ENCODE measurements around the gene SLC1A6.

DNA sequence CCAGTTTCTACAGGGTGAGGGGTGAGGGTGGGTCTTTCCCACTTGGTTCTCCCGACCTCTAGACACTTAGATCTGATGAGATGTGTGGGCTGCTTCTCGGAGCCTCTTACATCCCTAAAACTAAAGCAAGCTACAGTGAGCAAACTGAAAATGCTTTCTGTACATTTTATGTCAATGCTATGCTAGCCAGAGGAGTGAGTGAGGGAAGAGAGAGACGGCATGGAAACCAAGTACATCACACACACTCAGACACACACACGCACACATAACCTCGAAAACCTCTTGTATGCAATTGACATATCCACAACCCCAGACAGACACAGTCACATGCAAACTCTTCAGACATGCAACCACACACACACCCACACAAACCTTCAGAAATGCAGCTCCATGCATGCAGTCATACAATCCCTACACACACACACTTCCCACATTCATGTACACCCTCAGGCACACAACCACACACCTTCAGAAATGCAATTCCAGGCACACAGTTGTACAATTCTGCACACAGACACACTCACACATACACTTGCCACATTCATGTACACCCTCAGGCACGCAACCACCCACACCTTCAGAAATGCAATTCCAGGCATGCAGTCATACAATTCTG is 1.4 kb downstream of the SLC1A6 start:
- no peak for TF ChIP-seq PHB (CRISPR knock-in tag; IDR thresholded peaks at IDR 0.05)
- TF ChIP-seq, protein P1, sequence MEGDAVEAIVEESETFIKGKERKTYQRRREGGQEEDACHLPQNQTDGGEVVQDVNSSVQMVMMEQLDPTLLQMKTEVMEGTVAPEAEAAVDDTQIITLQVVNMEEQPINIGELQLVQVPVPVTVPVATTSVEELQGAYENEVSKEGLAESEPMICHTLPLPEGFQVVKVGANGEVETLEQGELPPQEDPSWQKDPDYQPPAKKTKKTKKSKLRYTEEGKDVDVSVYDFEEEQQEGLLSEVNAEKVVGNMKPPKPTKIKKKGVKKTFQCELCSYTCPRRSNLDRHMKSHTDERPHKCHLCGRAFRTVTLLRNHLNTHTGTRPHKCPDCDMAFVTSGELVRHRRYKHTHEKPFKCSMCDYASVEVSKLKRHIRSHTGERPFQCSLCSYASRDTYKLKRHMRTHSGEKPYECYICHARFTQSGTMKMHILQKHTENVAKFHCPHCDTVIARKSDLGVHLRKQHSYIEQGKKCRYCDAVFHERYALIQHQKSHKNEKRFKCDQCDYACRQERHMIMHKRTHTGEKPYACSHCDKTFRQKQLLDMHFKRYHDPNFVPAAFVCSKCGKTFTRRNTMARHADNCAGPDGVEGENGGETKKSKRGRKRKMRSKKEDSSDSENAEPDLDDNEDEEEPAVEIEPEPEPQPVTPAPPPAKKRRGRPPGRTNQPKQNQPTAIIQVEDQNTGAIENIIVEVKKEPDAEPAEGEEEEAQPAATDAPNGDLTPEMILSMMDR (IDR thresholded peaks at IDR 0.05 in 2 of 3, conservative IDR thresholded peaks at IDR 0.05 in 1 of 3; ENCODE audit: insufficient read depth in 2 of 3, low read depth in 1 of 3, low read length in 3 of 3) = no peak
- no peak for TF ChIP-seq KAT7 (CRISPR knock-in tag; IDR thresholded peaks at IDR 0.05; ENCODE audit: borderline replicate concordance)
- no peak for TF ChIP-seq REST (IDR thresholded peaks at IDR 0.05; ENCODE audit: borderline replicate concordance)
- no peak for TF ChIP-seq REST (CRISPR knock-in tag; IDR thresholded peaks at IDR 0.05; ENCODE audit: low read depth)
- TF ChIP-seq ZNF384 (IDR thresholded peaks at IDR 0.05; ENCODE audit: low read depth, low read length) = no peak
- TF ChIP-seq ZNF324 (CRISPR knock-in tag; IDR thresholded peaks at IDR 0.05) = no peak
- TF ChIP-seq FOS (IDR thresholded peaks at IDR 0.05; ENCODE audit: extremely low read depth, insufficient read length) = no peak
- no peak for TF ChIP-seq ZBTB2 (IDR thresholded peaks at IDR 0.05)
- no peak for TF ChIP-seq ZNF274 (IDR thresholded peaks at IDR 0.05; ENCODE audit: borderline replicate concordance, low read depth, low read length)
- no peak for TF ChIP-seq ZNF507 (tag; conservative IDR thresholded peaks at IDR 0.05)
